GM12801 (cell line): ENCODE data around the gene HTR5A.

ENCODE experiments used
- TF ChIP-seq, protein P1 (sequence below): IDR thresholded peaks from one replicate; pipeline ENCODE4 v1.5.1; 2011; ENCODE audit warnings: control low read depth; ENCODE audit not compliant: insufficient read length; ENCODE audit errors: extremely low read depth

Gene HTR5A

DNA sequence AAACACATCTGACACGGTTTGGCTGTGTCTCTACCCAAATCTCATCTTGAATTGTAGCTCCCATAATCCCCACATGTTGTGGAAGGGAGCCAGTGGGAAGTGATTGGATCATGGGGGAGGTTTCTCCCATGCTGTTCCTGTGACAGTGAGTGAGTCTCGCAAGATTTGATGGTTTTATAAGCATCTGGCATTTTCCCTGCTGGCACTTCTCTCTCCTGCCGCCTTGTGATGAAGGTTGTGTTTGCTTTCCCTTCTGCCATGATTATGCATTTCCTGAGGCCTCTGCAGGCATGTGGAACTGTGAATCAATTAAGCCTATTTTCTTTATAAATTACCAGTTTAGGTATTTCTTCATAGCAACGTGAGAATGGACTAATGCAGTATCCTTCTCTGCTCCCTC, 5.9 kb upstream of the HTR5A start:
- TF ChIP-seq, protein P1, sequence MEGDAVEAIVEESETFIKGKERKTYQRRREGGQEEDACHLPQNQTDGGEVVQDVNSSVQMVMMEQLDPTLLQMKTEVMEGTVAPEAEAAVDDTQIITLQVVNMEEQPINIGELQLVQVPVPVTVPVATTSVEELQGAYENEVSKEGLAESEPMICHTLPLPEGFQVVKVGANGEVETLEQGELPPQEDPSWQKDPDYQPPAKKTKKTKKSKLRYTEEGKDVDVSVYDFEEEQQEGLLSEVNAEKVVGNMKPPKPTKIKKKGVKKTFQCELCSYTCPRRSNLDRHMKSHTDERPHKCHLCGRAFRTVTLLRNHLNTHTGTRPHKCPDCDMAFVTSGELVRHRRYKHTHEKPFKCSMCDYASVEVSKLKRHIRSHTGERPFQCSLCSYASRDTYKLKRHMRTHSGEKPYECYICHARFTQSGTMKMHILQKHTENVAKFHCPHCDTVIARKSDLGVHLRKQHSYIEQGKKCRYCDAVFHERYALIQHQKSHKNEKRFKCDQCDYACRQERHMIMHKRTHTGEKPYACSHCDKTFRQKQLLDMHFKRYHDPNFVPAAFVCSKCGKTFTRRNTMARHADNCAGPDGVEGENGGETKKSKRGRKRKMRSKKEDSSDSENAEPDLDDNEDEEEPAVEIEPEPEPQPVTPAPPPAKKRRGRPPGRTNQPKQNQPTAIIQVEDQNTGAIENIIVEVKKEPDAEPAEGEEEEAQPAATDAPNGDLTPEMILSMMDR = no peak

DNA sequence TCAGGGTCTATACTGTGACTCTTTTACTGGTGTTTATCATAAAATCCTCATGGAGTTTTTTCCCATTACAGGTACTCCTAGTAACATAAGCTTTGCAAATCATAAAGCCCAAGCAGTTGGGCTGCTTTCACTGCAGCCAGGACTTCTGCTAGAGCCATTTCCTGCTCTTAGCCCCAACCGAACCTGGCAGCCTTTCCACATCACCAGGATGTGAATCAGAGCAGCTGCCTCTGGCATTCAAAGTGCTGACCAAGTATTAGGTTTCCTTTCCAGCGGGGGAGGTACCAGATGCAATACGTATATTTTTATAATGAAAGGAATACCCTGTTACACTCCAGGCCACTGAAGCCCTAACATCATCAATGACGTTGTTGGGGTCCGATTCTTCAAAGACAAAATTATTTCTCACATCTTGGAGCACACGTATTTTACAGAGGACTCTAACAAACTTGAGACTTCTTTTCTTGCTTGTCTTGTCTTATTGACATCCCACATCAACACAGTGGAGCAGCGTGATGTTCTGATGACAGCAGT, 3.6 kb upstream of the HTR5A start:
- TF ChIP-seq, protein P1 = no peak

DNA sequence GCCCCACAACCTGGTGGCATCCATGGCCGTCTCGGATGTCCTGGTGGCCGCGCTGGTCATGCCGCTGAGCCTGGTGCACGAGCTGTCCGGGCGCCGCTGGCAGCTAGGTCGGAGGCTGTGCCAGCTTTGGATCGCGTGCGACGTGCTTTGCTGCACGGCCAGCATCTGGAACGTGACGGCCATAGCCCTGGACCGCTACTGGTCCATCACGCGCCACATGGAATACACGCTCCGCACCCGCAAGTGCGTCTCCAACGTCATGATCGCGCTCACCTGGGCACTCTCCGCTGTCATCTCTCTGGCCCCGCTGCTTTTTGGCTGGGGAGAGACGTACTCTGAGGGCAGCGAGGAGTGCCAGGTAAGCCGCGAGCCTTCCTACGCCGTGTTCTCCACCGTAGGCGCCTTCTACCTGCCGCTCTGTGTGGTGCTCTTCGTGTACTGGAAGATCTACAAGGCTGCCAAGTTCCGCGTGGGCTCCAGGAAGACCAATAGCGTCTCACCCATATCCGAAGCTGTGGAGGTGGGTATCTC, 1.1 kb downstream of the HTR5A start:
- TF ChIP-seq, protein P1 = no peak

DNA sequence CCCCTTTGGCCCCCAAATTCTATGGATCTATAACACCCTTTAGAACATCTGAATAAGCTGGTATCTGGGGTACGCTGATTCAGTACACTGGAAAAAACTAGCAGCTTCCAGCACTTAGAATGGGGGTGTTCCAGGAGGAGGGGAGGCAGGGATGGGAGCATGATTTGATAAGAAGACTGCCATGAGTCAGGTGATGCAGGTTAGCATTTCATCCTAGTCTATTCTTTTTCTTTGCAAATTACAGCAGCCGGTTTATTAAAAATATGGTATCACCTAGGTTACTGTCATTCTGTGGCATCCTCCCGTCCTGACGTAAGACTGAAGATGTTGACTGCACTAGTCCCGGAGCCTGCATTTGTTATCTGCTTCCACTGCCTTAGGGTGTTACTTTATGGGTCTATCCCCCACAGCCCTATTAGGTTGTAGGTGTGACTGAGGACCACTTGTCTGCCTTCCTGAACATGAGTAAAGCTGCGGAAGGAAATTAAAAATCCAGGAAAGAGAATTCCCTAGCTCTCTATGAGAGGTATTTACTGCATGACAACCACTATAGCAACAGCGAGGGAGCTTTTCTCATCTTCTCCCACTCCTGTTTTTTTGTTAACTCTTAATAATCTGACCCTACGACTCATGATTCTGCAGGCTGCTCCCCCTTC, 1.9 kb downstream of the HTR5A start:
- TF ChIP-seq, protein P1 = no peak

DNA sequence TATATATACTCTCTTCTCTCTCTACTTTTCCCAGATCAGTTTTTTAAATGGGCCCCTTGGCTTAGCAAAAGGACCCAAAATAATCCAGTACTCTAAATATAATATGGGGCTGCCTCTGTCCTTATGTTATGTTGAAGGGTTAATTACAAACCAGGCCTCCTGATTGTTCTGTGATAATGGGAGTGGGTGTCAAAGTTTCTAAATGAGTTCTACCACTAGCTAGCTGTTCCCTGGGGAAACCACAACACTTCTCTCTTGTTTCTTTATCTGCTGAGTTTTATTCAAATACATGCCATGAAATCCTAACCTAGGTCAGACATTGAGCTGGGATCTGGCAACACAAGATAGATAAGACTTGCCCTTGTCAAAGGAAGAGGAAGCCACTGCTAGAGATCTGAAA, 3.8 kb downstream of the HTR5A start:
- TF ChIP-seq, protein P1 = no peak

DNA sequence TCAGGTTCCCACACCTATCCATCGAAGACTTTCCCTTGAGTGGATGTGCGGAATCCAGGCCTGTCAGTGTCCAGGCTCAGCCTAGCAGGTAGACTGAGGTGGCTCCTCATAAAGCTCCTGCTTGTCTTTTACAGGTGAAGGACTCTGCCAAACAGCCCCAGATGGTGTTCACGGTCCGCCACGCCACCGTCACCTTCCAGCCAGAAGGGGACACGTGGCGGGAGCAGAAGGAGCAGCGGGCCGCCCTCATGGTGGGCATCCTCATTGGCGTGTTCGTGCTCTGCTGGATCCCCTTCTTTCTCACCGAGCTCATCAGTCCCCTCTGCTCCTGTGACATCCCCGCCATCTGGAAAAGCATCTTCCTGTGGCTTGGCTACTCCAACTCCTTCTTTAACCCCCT, 13.9 kb downstream of the HTR5A start:
- TF ChIP-seq, protein P1 = no peak

DNA sequence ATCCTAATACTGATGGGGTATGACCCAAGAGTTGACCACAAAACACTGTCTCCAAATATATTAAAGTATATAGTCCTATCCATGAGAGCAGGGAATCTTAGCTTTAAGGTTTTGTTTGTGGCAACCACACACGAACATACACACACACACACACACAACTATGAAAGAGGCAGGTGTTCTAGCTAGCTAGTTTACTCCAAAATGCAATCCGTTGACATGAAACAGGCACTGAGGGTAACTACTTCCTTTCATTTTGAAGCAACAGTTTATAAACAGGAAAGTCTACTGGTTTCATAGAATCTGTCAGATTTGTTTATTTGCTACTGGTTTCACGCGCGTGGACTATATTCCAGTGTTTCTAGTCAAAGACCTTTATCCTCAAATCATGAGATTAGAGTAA, 14.8 kb downstream of the HTR5A start:
- TF ChIP-seq, protein P1 = no peak
